Transverse colon (tissue), 4 donors: ENCODE data around the gene ZNF234. TPM values are rescaled to one million over a fixed set of nuclear protein-coding genes. Genes with fewer than 3 reads are reported as not detected.

Experiments
- DNase-seq: peaks from one replicate; pipeline ENCODE4 v3.0.0-alpha.2; 2019
- H3K27ac ChIP-seq, 4 donors: fragments of 200-600 bp; sonication (generic); 2 replicates each; pipeline ENCODE4 v1.5.1; 2016 to 2018; ENCODE audit warnings: inconsistent platforms in 4 of 4
- H3K27me3 ChIP-seq: fragments of 200-600 bp; sonication (generic); 2 replicates; pipeline ENCODE4 v1.5.1; 2017; ENCODE audit warnings: inconsistent platforms
- H3K36me3 ChIP-seq, 4 donors: fragments of 200-600 bp; sonication (generic); 2 replicates each; pipeline ENCODE4 v1.5.1; 2017 to 2019; ENCODE audit warnings: inconsistent platforms in 4 of 4
- H3K4me1 ChIP-seq, 4 donors: fragments of 200-600 bp; sonication (generic); 2 replicates each; pipeline ENCODE4 v1.5.1; 2017 to 2020; ENCODE audit warnings: inconsistent platforms in 4 of 4
- H3K4me3 ChIP-seq, 4 donors: fragments of 200-600 bp; sonication (generic); 1 replicate in 1 of 4; 2 replicates in 3 of 4; pipeline versions ENCODE4 v1.5.1 to v1.6.1; 2017 to 2019; ENCODE audit warnings: inconsistent platforms in 4 of 4
- H3K9me3 ChIP-seq, 2 donors: fragments of 200-600 bp; sonication (generic); 2 replicates each; pipeline ENCODE4 v1.5.1; 2017 to 2019; ENCODE audit warnings: inconsistent platforms in 2 of 2
- EP300 ChIP-seq: sonication (generic); formaldehyde crosslinking; IDR thresholded peaks from one replicate; pipeline ENCODE4 v1.6.1; 2017; ENCODE audit warnings: antibody characterized with exemption, low read depth
- POLR2AphosphoS5 ChIP-seq, 3 donors: sonication (generic); formaldehyde crosslinking; IDR thresholded peaks; one replicate each; pipeline ENCODE4 v1.6.1; 2016; ENCODE audit warnings: antibody characterized with exemption in 3 of 3
- WGBS, 2 donors: methylation state at CpG; one replicate each; pipeline ENCODE4 v1.1.5; 2018; ENCODE audit warnings: low coverage in 1 of 2; 5-methylcytosine and 5-hydroxymethylcytosine counted together
- in situ Hi-C, 4 donors: fragments of 200-750 bp; cut with MboI; loops; one replicate each; pipeline versions ENCODE4 v1.15.0 to v1.15.1; 2017; ENCODE audit warnings: low sequenced_read_pairs in 3 of 4, low pct_ligation_motif_present in 1 of 4, low pct_unique_long_range_greater_than_20kb in 1 of 4
- intact Hi-C: fragments of 100-400 bp; cut with DNase I; formaldehyde crosslinking; loops from one replicate; pipeline ENCODE4 v1.15.1; 2023; ENCODE audit warnings: low total_unique reads
- total RNA-seq, 4 donors: library from RNA; depleted of rRNA; stranded (reverse); fragments of >200 nt; gene quantifications; one replicate each; pipeline ENCODE4 v1.1.0, GENCODE V29; 2016

Gene ZNF234
- total RNA-seq, 4 donors from 2014 or later, result 4.6 to 12.4 (median 10.1) TPM; not detected in 1

DNA sequence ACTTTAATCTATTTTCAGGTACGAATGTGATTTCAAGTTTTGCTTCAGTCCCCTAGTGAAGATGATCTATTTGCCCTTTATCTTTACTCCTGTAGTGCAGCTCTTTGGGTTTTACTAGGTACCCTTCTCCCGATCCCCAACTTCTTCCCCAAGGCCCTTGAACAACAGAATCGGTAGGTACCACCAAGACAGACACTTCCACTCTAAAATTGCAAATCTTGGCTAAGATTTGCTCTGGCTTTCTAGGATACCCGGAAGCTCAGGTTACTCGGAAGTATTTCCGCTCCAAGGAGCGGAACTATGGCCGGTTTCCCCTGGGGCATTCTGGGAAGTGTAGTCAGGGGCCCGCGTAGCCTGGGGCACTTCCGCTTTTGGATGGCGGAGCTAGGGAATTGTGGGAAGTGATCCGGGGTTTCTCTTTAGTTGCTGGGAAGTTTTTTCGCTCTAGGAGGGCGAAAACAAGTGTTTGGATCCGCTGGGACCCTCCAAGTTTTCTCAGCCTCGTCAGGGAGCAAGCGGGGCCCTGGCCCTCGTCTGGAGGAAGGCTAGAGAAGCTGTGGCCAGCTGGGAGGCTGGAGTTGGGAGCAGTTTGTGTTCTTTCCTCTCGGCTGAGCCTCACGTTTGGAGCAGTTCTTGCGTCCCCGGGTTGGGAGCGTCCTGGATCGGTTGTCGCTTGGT lies 65.9 kb downstream of the ZNF234 start:
- Histone ChIP-seq H3K9me3 (peaks cover 15 to 16% of the 10 kb centered on the region in 2 donors), H3K4me3 (peak overlapping the region; percentile 57 to 96 (median 78)), H3K36me3 (no peaks in the 10 kb centered on the region), H3K27me3 (no peaks in the 10 kb centered on the region), H3K4me1 (peaks cover 0 to 14% (median 6%) of the 10 kb centered on the region in 4 donors), H3K27ac (peak overlapping the region; percentile 70 to 91 (median 90))
- intact Hi-C loops (no loop called here), in situ Hi-C loops (no loop called here)
- peak; percentile 90 for DNase-seq
- 3 to 7% methylated on average over 6 to 26 of the region's 26 CpGs for WGBS, 2 donors
- no peak for TF ChIP-seq EP300
- peak; percentile 54 to 63 (median 54) for TF ChIP-seq POLR2AphosphoS5 (IDR thresholded peaks at IDR 0.05)

Other genes starting within 250 kb of the ZNF234 start
- gene ZNF45, start 206.3 kb upstream of the ZNF234 start, total RNA-seq, result 10 to 100 TPM in 3 of 4 donors, under 1 TPM in 1; 0.75 to 19.9 (median 11.6) TPM
- 10 to 100 TPM in 1 of 4 donors, 1 to 10 TPM in 2, under 1 TPM in 1; 1.00 to 32.2 (median 3.7) TPM for gene ZNF221, start 190.3 kb upstream of the ZNF234 start, total RNA-seq
- gene ZNF155, start 157.4 kb upstream of the ZNF234 start, total RNA-seq, result 1 to 10 TPM; 1.2 to 7.5 (median 3.8) TPM
- gene ZNF230, start 138.6 kb upstream of the ZNF234 start, total RNA-seq, result 1 to 10 TPM; 1.8 to 5.9 (median 3.5) TPM
- gene ZNF222, start 116.2 kb upstream of the ZNF234 start, total RNA-seq, result 1 to 10 TPM in 3 of 4 donors, not detected in 1; 2.2 to 6.3 (median 3.0) TPM
- gene ZNF223, start 89.5 kb upstream of the ZNF234 start, total RNA-seq, result 1 to 10 TPM in 3 of 4 donors, not detected in 1; 2.2 to 8.5 (median 6.5) TPM
- 1 to 10 TPM in 2 of 4 donors, not detected in 2; 2.5 to 3.2 TPM for gene ZNF284, start 69.4 kb upstream of the ZNF234 start, total RNA-seq
- gene ZNF224, start 47.2 kb upstream of the ZNF234 start, total RNA-seq, result 10 to 100 TPM; 37.1 to 49.7 (median 44.2) TPM
- gene ZNF225, start 28.2 kb upstream of the ZNF234 start, total RNA-seq, result 10 to 100 TPM in 1 of 4 donors, 1 to 10 TPM in 2, not detected in 1; 3.0 to 26.9 (median 5.1) TPM
- 10 to 100 TPM in 3 of 4 donors, 1 to 10 TPM in 1; 4.1 to 27.1 (median 23.9) TPM for gene ZNF226, start 23.5 kb downstream of the ZNF234 start, total RNA-seq
- gene ZNF227, start 71.0 kb downstream of the ZNF234 start, total RNA-seq, result 10 to 100 TPM in 2 of 4 donors, 1 to 10 TPM in 2; 2.4 to 12.4 (median 10.5) TPM
- 1 to 10 TPM in 2 of 4 donors, not detected in 2; 1.3 to 2.2 TPM for gene ZNF233, start 118.3 kb downstream of the ZNF234 start, total RNA-seq
- 10 to 100 TPM in 1 of 4 donors, 1 to 10 TPM in 3; 7.1 to 10.6 (median 8.4) TPM for gene ZNF235, start 163.5 kb downstream of the ZNF234 start, total RNA-seq
- gene ZNF112, start 215.1 kb downstream of the ZNF234 start, total RNA-seq, result 1 to 10 TPM in 3 of 4 donors, under 1 TPM in 1; 0.37 to 5.9 (median 3.2) TPM